Ovary (tissue), 3 donors: ENCODE data around the gene SRGAP3.

Experiments used
- POLR2A ChIP-seq: fragments of 450-650 bp; IDR thresholded peaks from one replicate; pipeline ENCODE4 v1.6.1; 2017; ENCODE audit warnings: antibody characterized with exemption, mild to moderate bottlenecking, moderate library complexity
- TF ChIP-seq, protein P1 (sequence below), 3 donors: fragments of 450-650 bp in 2 of 3; fragments of 200-600 bp in 1 of 3; IDR thresholded peaks; one replicate each; pipeline versions ENCODE4 v1.5.1 to v1.8.0; 2016 to 2022; ENCODE audit warnings: antibody characterized with exemption in 3 of 3, mild to moderate bottlenecking in 1 of 3
- donor health status: DM: no; HTN: no; CAD: no.

DNA sequence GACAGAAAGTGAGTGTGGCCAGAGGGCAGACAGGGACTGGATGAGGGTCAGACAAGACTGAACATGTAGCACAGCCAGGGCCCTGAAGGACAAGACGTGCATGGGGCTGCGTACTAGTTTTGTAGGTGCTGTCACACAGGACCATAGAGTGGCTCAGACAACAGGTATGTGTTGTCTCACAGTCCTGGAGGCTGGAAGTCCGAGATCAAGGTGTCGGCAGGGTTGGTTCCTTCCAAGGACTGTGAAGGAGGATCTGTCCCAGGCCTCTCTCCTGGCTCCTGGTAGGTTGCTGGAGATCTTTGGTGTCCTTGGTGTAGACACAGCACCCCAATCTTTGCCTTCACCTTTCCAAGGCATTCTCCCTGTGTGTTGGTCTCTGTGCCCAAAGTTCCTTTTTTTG lies 136.4 kb downstream of the SRGAP3 start:
- no peak for TF ChIP-seq POLR2A
- TF ChIP-seq, protein P1, sequence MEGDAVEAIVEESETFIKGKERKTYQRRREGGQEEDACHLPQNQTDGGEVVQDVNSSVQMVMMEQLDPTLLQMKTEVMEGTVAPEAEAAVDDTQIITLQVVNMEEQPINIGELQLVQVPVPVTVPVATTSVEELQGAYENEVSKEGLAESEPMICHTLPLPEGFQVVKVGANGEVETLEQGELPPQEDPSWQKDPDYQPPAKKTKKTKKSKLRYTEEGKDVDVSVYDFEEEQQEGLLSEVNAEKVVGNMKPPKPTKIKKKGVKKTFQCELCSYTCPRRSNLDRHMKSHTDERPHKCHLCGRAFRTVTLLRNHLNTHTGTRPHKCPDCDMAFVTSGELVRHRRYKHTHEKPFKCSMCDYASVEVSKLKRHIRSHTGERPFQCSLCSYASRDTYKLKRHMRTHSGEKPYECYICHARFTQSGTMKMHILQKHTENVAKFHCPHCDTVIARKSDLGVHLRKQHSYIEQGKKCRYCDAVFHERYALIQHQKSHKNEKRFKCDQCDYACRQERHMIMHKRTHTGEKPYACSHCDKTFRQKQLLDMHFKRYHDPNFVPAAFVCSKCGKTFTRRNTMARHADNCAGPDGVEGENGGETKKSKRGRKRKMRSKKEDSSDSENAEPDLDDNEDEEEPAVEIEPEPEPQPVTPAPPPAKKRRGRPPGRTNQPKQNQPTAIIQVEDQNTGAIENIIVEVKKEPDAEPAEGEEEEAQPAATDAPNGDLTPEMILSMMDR (IDR thresholded peaks at IDR 0.05) = no peak
